Measurements from ENCODE around the gene SERPINA4.

SERPINA4 gene

DNA sequence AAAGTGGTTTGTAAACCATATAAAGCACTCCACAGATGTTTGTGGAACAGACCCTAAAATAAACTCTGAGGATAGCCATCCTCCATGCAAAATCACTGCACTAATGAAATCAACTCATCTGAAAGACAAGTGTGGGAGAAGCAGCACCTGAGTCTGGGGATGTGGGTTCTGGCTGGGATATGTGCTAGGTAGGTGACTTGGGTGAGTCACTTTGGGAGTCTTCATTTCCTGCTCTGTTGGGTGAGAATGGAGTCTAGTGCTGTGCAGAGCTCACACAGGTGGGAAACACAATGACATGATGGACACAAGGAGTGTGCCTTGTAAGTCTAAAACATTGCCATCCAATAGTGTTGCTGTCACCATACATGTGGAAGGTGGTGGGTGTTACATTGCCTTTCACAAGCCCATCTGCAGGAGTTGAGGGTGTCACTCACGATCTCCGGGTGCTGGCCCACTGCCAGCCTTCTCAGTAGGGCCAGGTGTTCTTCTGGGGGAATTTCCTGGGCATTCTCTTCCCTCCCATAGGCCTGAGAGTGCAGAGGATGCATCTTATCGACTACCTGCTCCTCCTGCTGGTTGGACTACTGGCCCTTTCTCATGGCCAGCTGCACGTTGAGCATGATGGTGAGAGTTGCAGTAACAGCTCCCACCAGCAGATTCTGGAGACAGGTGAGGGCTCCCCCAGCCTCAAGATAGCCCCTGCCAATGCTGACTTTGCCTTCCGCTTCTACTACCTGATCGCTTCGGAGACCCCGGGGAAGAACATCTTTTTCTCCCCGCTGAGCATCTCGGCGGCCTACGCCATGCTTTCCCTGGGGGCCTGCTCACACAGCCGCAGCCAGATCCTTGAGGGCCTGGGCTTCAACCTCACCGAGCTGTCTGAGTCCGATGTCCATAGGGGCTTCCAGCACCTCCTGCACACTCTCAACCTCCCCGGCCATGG is 2.0 kb downstream of the SERPINA4 start:
- H3K4me1 ChIP-seq (ENCODE audit: control insufficient read depth, insufficient read depth, low read length) = no peaks in the 10 kb centered on the region
- H3K9ac ChIP-seq (ENCODE audit: low read length) = no peak overlapping the region

DNA sequence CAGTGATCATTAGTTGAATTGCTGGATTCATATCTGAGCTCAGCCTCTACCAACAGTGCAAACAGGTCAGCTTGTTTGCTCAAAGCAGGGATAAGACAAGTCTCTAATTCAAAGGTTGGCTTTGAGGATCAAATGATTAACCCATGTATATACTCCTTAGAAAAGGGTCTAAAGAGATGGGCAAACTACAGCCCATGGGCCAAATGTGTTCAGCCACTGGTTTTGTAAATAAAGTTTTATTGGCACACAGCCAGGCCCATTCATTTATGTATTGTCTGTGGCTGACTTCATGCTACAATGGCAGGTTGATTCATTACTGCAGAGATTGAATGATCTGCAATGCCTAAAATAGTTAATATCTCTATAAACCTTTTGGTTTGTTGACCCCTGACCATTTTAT is 3.1 kb downstream of the SERPINA4 start:
- H3K4me1 ChIP-seq (ENCODE audit: control insufficient read depth, insufficient read depth, low read length) = no peaks in the 10 kb centered on the region

More for the DNA sequence above, 2.0 kb downstream of the SERPINA4 start:
- no peak overlapping the region for H3K4me3 ChIP-seq (ENCODE audit: low read length)
- H3K27me3 ChIP-seq (ENCODE audit: control insufficient read depth, insufficient read depth, low read length) = no peaks in the 10 kb centered on the region
- no peaks in the 10 kb centered on the region for H3K36me3 ChIP-seq (ENCODE audit: control insufficient read depth, insufficient read depth, low read length)
- no peak overlapping the region for H3K27ac ChIP-seq (ENCODE audit: low read depth, low read length)

DNA sequence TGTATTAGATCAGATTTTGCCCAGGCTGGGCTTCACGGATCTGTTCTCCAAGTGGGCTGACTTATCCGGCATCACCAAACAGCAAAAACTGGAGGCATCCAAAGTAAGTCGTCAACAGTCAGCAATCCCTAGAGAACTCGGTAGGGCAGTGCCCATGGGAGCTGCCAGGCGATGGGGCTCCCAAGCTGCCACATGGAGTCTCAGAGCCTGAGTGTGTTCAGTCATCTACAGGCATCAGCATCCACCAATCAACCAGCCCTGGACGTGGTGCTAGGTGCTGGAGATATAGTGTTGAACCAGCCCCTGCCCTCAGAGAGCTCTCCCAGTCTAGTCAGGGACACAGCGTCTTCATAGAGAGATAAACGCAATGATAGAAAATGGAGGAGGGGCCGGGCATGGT is 6.9 kb downstream of the SERPINA4 start:
- no peak overlapping the region for H3K27ac ChIP-seq (ENCODE audit: low read depth, low read length)
- no peaks in the 10 kb centered on the region for H3K36me3 ChIP-seq (ENCODE audit: control insufficient read depth, insufficient read depth, low read length)
- no peaks in the 10 kb centered on the region for H3K27me3 ChIP-seq (ENCODE audit: control insufficient read depth, insufficient read depth, low read length)
- no peaks in the 10 kb centered on the region for H3K4me1 ChIP-seq (ENCODE audit: control insufficient read depth, insufficient read depth, low read length)
- no peak overlapping the region for H3K9ac ChIP-seq (ENCODE audit: low read length)
- H3K4me3 ChIP-seq (ENCODE audit: low read length) = no peak overlapping the region

More for the DNA sequence above, 3.1 kb downstream of the SERPINA4 start:
- Histone ChIP-seq H3K36me3 (ENCODE audit: control insufficient read depth, insufficient read depth, low read length) (no peaks in the 10 kb centered on the region), H3K27ac (ENCODE audit: low read depth, low read length) (no peak overlapping the region), H3K9ac (ENCODE audit: low read length) (no peak overlapping the region), H3K27me3 (ENCODE audit: control insufficient read depth, insufficient read depth, low read length) (no peaks in the 10 kb centered on the region), H3K4me3 (ENCODE audit: low read length) (no peak overlapping the region)

DNA sequence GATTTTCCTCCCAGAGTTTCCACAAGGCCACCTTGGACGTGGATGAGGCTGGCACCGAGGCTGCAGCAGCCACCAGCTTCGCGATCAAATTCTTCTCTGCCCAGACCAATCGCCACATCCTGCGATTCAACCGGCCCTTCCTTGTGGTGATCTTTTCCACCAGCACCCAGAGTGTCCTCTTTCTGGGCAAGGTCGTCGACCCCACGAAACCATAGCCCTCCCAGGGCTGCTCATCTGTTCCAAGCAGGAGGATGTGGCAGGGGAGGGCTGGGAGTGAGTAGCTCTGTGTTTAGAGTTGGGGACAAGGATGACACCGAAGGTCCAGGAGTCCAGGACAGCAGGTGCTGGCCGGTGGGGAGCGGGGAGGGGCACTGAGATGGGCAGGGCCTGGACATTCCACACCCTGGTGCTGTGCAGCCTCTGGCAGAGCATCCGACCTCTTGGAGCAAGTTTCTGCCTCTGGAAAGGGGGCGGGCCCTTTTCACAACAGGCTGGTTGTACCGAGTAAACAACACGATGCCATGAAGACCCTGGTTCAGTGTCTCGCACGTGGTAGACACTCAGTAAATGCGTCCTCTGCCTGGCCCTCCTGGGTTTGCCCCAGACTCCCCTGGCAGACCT is 8.2 kb downstream of the SERPINA4 start:
- Histone ChIP-seq H3K27ac (ENCODE audit: low read depth, low read length) (no peak overlapping the region), H3K9ac (ENCODE audit: low read length) (no peak overlapping the region), H3K4me3 (ENCODE audit: low read length) (no peak overlapping the region), H3K4me1 (ENCODE audit: control insufficient read depth, insufficient read depth, low read length) (no peaks in the 10 kb centered on the region), H3K36me3 (ENCODE audit: control insufficient read depth, insufficient read depth, low read length) (no peaks in the 10 kb centered on the region), H3K27me3 (ENCODE audit: control insufficient read depth, insufficient read depth, low read length) (no peaks in the 10 kb centered on the region)

DNA sequence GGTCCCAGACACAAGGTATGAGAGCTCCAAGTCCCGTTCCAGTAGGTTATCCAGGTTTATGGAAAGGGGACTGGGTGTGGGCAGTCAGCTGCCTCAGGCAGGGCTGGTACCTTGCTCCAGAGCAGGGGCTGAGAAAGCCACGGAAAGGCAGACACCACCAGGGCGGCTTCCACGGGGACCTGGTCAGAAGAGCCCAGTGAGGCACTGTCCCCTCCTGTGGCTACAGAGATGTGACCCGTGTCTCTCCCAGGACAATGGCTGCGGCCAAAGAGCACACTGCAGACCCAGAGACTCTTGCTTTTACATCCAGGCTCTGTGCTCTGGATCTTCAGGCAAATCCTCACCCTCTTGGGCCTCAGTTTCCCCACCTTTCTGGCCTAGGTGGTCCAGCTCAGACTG is 8.8 kb downstream of the SERPINA4 start:
- H3K9ac ChIP-seq (ENCODE audit: low read length) = no peak overlapping the region
- H3K27me3 ChIP-seq (ENCODE audit: control insufficient read depth, insufficient read depth, low read length) = no peaks in the 10 kb centered on the region
- H3K4me1 ChIP-seq (ENCODE audit: control insufficient read depth, insufficient read depth, low read length) = no peaks in the 10 kb centered on the region
- no peaks in the 10 kb centered on the region for H3K36me3 ChIP-seq (ENCODE audit: control insufficient read depth, insufficient read depth, low read length)
- H3K4me3 ChIP-seq (ENCODE audit: low read length) = no peak overlapping the region
- H3K27ac ChIP-seq (ENCODE audit: low read depth, low read length) = no peak overlapping the region

DNA sequence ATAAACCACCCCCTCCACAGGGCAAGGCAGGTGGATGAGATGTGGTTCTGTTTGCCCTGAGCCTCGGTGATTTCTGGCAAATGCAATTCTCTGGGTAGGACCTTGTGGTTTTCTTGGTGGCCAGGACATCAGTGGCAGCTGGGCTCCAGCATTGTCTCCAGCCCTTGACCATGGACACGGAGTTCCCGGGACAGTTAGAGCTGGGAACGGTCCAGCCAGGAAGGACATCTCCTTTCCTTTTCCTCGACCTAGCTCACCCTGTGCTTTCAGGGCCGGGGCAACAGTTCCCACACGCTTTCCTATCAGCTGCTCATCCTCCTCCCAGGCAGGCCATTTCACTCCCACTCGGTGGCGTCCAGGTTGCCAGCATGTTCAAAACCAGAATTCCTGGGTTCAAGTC is 9.2 kb downstream of the SERPINA4 start:
- Histone ChIP-seq H3K27me3 (ENCODE audit: control insufficient read depth, insufficient read depth, low read length) (no peaks in the 10 kb centered on the region), H3K9ac (ENCODE audit: low read length) (no peak overlapping the region), H3K4me1 (ENCODE audit: control insufficient read depth, insufficient read depth, low read length) (no peaks in the 10 kb centered on the region), H3K36me3 (ENCODE audit: control insufficient read depth, insufficient read depth, low read length) (no peaks in the 10 kb centered on the region), H3K27ac (ENCODE audit: low read depth, low read length) (no peak overlapping the region), H3K4me3 (ENCODE audit: low read length) (no peak overlapping the region)

DNA sequence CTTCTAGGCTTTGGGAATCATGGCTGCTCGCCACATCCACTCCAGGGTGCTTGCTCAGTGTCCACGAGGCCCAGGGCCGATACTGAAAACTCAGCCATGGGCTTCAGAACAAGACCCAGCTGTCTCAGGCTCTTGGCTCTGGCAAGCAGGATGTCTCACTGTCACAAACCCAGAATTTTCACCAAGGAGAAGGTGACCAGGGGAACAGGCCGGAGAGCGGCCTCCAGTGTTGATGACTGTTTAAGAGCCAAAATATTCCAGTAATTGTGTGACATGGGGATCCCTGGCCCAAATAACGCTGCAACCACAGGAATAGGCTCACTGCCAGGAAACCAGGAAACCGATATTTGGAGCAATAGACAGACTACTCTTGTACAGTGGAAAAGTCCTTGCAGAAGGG is 10.2 kb downstream of the SERPINA4 start:
- H3K4me1 ChIP-seq (ENCODE audit: control insufficient read depth, insufficient read depth, low read length) = no peaks in the 10 kb centered on the region
- no peak overlapping the region for H3K27ac ChIP-seq (ENCODE audit: low read depth, low read length)
- no peak overlapping the region for H3K4me3 ChIP-seq (ENCODE audit: low read length)
- H3K27me3 ChIP-seq (ENCODE audit: control insufficient read depth, insufficient read depth, low read length) = no peaks in the 10 kb centered on the region
- H3K9ac ChIP-seq (ENCODE audit: low read length) = no peak overlapping the region
- H3K36me3 ChIP-seq (ENCODE audit: control insufficient read depth, insufficient read depth, low read length) = no peaks in the 10 kb centered on the region

DNA sequence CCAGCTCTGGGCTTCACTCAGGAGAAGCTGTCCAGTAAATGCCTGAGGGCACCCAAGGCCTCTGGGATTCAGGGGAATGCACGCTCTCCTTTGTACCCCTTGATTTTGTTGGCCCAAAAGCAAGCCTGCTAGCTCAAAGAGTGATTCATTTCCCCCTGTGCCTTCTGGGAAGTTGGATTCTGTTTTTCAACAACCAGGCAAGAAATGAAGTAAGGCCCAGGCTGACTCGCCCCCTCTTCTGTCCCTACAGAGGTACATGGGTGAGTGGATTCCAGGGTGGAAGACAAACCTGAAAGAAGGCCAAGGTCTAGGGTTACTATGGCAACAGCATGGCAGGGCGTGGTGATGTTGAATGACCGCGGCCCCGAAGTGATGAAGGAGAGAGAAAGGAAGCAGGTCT is 10.7 kb downstream of the SERPINA4 start:
- no peak overlapping the region for H3K4me3 ChIP-seq (ENCODE audit: low read length)
- H3K9ac ChIP-seq (ENCODE audit: low read length) = no peak overlapping the region
- no peaks in the 10 kb centered on the region for H3K27me3 ChIP-seq (ENCODE audit: control insufficient read depth, insufficient read depth, low read length)
- H3K27ac ChIP-seq (ENCODE audit: low read depth, low read length) = peak overlapping the region; percentile 15
- H3K4me1 ChIP-seq (ENCODE audit: control insufficient read depth, insufficient read depth, low read length) = no peaks in the 10 kb centered on the region
- no peaks in the 10 kb centered on the region for H3K36me3 ChIP-seq (ENCODE audit: control insufficient read depth, insufficient read depth, low read length)

DNA sequence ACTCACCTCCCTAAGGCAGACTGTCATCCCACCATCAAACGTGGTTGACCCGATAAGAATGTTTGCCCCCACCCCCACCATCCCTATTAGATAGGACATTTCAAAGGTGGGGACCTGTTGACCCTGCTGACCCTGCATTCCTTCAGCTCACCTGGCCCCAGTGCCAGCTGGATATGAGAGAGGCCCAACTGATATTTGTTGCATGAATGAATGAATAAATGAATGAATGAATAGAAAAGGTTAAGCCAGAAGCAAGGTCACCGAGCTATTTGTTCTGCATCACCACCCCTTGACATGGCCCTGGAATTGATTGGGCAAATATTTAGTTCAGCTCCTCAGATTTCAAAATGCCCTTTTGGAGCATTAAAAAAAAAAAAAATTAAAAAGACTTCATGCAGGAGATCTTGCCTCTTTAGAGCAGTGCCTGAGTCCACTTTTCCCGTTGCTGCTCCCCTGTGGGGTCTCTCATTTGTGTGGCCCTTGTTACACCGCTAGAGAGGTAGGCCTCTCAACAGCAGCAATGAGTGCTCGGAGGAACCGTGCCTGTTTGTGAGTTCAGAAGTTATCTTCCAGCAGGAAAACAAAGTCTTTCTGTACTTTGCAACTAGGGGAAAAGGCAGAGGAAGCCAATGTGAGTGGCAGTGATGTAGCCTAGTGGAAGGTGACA is 11.5 kb downstream of the SERPINA4 start:
- H3K4me3 ChIP-seq (ENCODE audit: low read length) = no peak overlapping the region
- H3K27ac ChIP-seq (ENCODE audit: low read depth, low read length) = no peak overlapping the region
- H3K4me1 ChIP-seq (ENCODE audit: control insufficient read depth, insufficient read depth, low read length) = no peaks in the 10 kb centered on the region
- H3K36me3 ChIP-seq (ENCODE audit: control insufficient read depth, insufficient read depth, low read length) = no peaks in the 10 kb centered on the region
- no peak overlapping the region for H3K9ac ChIP-seq (ENCODE audit: low read length)
- H3K27me3 ChIP-seq (ENCODE audit: control insufficient read depth, insufficient read depth, low read length) = no peaks in the 10 kb centered on the region

DNA sequence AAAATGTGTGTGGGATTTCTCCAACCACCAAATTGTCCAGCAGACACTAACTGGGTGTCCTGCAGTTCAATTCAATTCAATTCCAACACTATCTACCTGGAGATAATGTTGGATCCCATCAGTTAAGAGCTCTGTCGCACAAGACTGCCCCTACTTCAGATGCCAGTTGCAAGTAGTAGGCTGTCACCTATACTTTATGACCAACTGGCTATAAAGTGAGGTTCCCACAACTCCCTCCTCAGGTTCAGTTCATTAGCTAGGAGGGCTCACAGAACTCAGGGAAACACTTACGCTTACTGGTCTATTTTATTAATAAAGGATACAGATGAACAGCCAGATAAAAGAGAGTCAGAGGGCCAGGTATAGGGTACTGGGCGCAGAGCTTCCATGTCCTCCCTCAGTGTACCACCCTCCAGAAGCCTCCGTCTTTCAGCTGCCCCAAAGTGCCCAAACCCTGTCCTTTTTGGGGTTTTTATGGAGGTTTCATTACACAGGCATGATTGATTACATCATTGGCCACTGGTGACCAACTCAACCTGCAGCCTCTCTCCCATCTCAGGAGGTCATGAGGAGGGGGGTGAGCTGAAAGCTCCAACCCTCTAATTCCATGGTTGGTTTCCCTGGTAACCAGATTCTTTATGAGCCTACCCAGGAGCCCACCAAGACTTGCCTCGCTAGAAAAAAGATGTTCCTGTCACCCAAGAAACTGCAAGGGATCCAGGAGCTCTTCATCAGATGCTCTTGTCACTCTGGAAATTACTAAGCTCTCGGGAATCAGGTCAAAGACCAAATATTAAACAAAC is 12.4 kb downstream of the SERPINA4 start:
- no peaks in the 10 kb centered on the region for H3K27me3 ChIP-seq (ENCODE audit: control insufficient read depth, insufficient read depth, low read length)
- H3K27ac ChIP-seq (ENCODE audit: low read depth, low read length) = no peak overlapping the region
- no peaks in the 10 kb centered on the region for H3K36me3 ChIP-seq (ENCODE audit: control insufficient read depth, insufficient read depth, low read length)
- no peak overlapping the region for H3K4me3 ChIP-seq (ENCODE audit: low read length)
- H3K4me1 ChIP-seq (ENCODE audit: control insufficient read depth, insufficient read depth, low read length) = no peaks in the 10 kb centered on the region
- no peak overlapping the region for H3K9ac ChIP-seq (ENCODE audit: low read length)

DNA sequence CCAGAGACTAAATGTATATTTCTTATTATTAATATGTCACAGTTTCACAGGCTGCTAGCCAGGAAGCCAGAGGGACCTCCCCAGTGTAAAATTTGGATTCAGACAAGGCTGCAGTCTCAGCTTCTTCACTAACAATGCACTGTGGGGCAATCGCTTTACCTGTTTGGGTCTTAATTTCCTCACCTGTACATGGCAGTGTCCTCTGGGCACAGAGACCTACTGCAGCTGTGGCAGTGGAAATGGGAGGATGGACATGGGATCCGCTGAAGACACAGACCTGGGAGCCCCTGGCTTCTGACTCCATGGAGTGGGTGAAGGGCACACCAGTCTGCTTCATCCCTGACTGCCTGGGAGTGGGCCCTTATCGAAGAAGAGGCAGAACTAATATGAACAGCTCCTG is 13.1 kb downstream of the SERPINA4 start:
- H3K27me3 ChIP-seq (ENCODE audit: control insufficient read depth, insufficient read depth, low read length) = no peaks in the 10 kb centered on the region
- H3K27ac ChIP-seq (ENCODE audit: low read depth, low read length) = no peak overlapping the region
- H3K9ac ChIP-seq (ENCODE audit: low read length) = no peak overlapping the region
- H3K4me1 ChIP-seq (ENCODE audit: control insufficient read depth, insufficient read depth, low read length) = no peaks in the 10 kb centered on the region
- H3K36me3 ChIP-seq (ENCODE audit: control insufficient read depth, insufficient read depth, low read length) = no peaks in the 10 kb centered on the region
- no peak overlapping the region for H3K4me3 ChIP-seq (ENCODE audit: low read length)
